HG02798 (cell line): Measurements from ENCODE around the gene GTF2F2.

ENCODE experiments used
- ATAC-seq: cut with Tn5 transposase; IDR thresholded peaks from one replicate; pipeline ENCODE4 v1.9.1; 2021; ENCODE audit warnings: mild to moderate bottlenecking; ENCODE audit not compliant: unreplicated experiment, poor library complexity

Gene GTF2F2, protein sequence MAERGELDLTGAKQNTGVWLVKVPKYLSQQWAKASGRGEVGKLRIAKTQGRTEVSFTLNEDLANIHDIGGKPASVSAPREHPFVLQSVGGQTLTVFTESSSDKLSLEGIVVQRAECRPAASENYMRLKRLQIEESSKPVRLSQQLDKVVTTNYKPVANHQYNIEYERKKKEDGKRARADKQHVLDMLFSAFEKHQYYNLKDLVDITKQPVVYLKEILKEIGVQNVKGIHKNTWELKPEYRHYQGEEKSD

DNA sequence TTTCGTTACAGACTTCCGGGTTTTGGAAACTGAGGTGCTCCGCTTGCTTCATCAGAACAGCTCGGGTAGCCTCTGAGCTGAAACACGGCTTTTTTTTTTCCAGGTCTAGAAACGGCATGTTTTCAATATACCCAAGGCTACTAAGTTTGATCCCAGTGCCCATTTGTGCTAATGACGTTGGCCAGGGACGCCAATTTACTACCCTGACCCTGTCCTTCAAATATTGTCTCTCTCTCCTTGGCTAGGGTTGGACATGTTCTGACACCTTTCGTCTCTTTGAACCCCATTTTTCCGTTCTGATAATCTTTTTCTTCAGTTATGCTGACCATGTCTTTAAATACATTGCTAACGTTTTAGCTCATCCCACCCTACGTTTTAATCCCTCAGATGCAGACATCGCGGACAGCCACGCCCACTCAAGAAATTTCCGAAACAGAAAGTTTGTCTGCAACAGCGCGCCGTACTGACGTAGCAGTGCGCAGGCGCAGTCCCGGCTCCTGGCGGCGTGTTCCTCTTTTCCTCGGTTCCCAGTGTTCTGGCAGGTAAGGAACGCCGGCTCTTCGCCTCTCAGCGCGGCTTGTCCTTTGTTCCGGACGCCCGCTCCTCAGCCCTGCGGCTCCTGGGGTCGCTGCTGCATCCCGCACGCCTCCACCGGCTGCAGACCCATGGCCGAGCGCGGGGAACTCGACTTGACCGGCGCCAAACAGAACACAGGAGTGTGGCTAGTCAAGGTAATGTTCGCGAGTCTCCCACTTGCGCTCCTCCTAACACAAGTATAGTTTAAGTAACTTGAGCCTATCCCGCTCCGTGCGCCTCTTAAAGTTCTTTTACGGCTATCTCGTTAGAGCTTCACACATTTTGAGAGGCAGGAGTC lies at the start of gene GTF2F2:
Gene GTF2F2 (plus strand): TSS at position 520 of the 874 bp plus-strand sequence. CDS start 146 bp downstream, at position 666.
- ATAC-seq: peak; percentile 86

- no peak for ATAC-seq
Measured at GRCh38 chr13:45073809-45074208, 46.5 kb upstream of the GTF2F2 start.

- ATAC-seq: no peak
Measured at GRCh38 chr13:45074721-45075120, 45.6 kb upstream of the GTF2F2 start.

GRCh38 chr13:45078003-45078402 lies 42.3 kb upstream of the GTF2F2 start:
- no peak for ATAC-seq

DNA sequence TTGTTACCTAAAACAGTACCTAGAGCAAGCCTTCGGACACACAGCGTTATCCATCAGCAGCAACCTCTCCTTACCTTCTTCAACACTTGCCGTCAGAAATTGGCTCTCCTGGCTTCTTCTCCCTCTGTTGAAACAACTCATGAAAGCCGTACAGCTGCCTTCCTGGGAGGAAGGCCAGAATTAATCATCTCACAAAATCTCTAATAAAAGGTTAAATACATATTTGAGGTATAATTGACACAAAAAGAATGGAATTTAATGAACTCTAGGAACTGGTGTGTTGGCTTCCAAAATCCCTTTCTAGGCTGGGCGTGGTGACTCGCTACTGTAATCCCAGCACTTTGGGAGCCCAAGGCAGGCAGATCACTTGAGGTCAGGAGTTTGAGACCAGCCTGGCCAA lies 37.3 kb upstream of the GTF2F2 start:
- ATAC-seq: no peak

DNA sequence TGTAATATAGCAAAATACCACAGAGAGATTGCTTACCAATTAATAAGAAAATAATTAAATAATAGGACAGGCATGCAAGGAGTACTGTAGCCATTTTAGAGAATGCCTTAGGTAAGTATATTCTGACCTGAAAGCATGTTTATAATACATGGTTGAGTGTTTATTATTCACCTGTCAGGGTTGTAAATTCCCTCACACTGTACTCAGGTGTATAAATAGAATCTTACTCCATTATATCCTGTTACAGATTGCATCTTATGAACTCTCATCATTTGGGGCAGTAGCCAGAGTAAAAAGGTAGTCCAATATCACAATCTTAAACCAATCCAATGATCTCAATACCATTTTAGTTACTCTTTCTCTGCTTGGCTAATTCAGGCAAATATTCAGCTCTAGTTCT lies 35.8 kb upstream of the GTF2F2 start:
- ATAC-seq: no peak

DNA sequence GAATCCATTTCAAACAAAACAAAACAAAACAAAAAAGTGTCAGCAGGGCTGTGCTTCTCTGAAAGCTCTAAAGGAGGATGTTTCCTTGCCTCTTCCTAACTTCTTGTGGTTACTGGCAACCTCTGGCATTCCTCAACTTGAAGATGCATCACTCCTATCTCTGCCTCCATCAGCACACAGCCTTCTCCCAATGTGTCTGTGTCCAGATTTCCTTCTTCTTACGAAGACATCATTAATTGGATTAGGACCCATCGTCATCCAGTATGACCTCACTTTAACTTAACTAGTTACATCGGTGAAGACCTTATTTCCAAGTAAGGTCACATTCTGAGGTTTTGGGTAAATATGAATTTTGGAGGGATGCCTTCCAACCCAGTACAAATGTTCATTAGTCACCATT lies 33.8 kb upstream of the GTF2F2 start:
- no peak for ATAC-seq

- ATAC-seq: no peak
Measured at GRCh38 chr13:45092663-45093062, 27.6 kb upstream of the GTF2F2 start.

GRCh38 chr13:45100573-45101262 lies 19.6 kb upstream of the GTF2F2 start:
- ATAC-seq: no peak

DNA sequence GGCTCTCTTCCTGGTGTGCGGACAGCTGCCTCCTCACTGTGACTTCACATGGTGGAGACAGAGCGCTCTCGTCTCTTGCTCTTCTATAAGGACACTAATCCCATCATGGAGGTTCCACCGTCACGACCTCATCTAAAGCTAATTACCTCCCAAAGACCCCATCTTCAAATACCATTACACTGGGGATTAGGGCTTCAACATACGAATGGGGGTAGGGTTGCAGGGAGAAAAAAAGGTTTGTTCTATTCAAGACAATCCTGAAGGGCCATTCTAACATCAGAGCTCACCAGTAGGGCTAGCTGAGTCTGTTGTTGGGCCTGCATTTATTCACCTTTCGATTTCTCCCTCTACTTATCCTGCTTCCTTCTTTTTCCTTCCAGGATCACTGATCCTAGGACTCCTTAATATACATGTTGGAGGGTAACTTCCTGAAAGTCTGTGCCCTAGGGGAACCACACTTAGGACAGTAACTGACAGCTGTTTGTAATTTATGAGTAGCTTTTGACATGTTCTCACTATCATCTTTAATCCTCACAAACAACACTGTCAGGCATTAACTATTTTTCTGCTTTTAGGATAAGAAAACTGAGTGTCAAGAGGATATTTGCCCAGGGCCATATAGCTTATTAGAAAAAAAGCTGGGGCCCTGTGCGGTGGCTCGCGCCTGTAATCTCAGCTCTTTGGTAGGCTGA lies 18.8 kb upstream of the GTF2F2 start:
- no peak for ATAC-seq

GRCh38 chr13:45102136-45102507 lies 18.2 kb upstream of the GTF2F2 start:
- ATAC-seq: no peak

- no peak for ATAC-seq
Measured at GRCh38 chr13:45103449-45103848, 16.9 kb upstream of the GTF2F2 start.

DNA sequence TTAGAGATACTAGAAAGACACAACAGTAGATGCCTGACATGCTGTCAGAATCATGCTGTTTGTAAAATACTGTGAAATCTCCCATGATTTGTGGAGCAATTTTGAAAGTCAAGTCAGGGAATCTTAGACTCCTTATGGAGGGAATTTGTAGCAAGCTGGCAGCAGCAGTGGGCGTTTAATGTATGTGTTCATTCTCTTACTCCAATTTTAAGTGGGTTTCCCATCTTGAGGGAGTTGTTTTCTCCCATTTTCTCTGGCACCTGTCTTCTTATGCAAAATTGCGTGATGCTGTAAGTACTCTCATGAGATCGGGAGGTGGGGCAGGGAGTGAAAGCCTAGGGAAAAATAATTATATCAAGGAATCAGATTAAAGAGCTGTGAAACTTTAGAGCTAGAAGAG lies 16.0 kb upstream of the GTF2F2 start:
- no peak for ATAC-seq

- no peak for ATAC-seq
Measured at GRCh38 chr13:45105895-45106294, 14.4 kb upstream of the GTF2F2 start.

DNA sequence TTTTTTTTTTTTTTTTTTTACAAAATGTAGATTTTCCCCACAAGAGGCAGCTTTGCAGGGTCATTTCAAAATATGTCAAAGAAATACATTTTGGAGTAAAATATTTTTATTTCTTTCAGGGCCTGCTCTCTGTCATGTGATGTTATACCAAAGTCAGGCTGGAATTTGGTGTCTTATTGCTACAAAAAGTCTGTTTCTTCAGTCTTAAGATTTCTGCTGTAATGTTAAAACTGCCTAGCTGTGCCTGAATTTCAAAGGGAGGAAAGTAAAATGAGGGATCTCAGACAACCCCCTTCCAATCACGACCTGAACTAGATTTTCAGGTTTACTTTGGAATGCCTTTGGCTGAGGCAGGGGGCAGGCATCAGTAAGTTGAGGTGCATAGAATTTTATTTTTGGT lies 12.8 kb upstream of the GTF2F2 start:
- no peak for ATAC-seq

DNA sequence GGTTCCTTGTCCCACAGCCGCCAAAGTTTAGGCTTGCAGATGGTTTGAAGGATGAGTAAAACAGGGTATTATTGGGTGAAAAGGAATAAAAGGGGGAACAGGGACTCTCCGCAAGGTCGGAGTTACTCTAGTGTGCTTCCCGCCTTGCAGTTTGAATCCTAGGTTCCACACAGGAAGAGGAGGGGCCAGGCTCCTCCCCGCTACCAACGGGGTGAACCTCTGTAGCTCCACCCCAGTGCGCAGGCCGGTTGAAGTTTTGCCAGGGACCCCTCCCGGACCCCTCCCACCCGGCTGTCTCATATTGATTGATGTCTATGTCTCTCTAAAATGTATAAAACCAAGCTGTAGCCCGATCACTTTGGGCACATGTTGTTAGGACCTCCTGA lies 11.6 kb upstream of the GTF2F2 start:
- peak; percentile 74 for ATAC-seq

GRCh38 chr13:45109102-45109720 lies 11.1 kb upstream of the GTF2F2 start:
- ATAC-seq: peak; percentile 63

DNA sequence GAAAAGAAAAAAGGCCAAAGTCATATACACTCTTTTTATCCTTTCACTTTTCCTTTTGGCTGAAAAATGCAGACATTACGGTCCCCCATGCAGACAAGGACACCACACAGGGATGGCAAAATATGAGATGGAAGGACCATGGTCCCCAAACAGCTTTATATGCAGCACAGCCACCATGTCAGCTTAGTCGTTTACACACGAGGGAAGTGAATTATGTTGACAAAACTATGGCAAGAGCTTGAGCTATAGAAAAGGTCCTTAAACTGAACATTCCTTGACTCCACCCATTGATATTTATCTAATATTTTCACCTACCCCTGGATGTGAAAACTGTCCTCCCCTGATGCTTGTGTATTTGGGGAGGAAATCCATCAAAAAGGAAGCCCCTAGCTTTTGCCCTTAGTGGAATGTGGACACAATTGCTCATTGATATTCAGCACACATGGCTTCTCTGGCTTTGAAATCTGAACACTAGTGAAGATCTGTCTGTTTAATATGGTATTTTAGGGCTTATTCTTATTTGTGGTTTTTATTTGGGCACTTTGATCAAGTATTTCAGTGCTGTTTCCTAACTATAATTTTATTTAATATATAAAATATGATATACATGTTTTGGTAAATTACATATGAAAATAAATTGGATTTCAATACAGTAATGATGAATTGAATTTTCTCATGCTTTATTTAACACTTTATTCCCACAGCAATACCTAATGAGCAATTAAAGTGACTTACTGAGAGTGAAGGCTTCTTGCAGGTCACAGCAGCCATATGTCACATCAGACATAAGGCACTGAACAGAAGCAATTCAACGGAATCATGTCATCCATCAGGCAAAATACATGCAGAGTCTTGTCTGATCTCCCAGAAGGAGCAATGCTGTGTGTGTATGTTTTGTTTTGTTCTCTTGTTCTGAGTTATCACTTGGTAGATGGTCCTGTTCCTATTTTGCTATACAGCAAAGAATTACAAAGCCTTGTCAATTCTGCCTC lies 6.8 kb upstream of the GTF2F2 start:
- ATAC-seq: no peak

- ATAC-seq: peak; percentile 34
Measured at GRCh38 chr13:45119469-45119990, 780 bp upstream of the GTF2F2 start.
